SK-N-MC (cell line): ENCODE results near the gene CMIP.

Experiments used
- EZH2 ChIP-seq: fragments of 200-600 bp; sonication (generic); IDR thresholded peaks from one replicate; pipeline ENCODE4 v1.6.1; 2017; ENCODE audit warnings: antibody characterized with exemption
- POLR2AphosphoS5 ChIP-seq: IDR thresholded peaks from 2 replicates; pipeline ENCODE4 v1.6.1; 2012; ENCODE audit warnings: mild to moderate bottlenecking, low read depth, low read length, borderline replicate concordance

- TF ChIP-seq EZH2 (no peak), POLR2AphosphoS5 (no peak)
These were observed 49.8 kb downstream of the CMIP start for GRCh38 chr16:81494434-81494806.
